HCT116 (cell line): Measurements from ENCODE around the gene CPM. TPM values are rescaled to one million over a fixed set of nuclear protein-coding genes. Genes with fewer than 3 reads are reported as not detected.

Source experiments
- ATAC-seq: fragments of 200-7000 bp; cut with Tn5 transposase; 2 replicates; pipeline ENCODE4 v1.9.1; 2020; ENCODE audit warnings: mild to moderate bottlenecking, moderate library complexity
- BruUV-seq: library from RNA; stranded (reverse); fragments of 400-500 nt; replicated peaks from 2 replicates; lab custom pipeline; 2021; lab: Mats Ljungman, UMichigan
- CTCF ChIA-PET: fragments of 300-600 bp; sonication (Branson Sonifier 250); formaldehyde crosslinking; loops from one replicate; lab custom pipeline; 2021; ENCODE audit warnings: antibody characterized with exemption; lab: Charles Lee
- POLR2A ChIA-PET: fragments of 300-600, 350-600 bp; sonication (Branson Sonifier 250); formaldehyde crosslinking; loops from one replicate; lab custom pipeline; 2021; ENCODE audit warnings: antibody characterized with exemption; lab: Charles Lee
- RAD21 ChIA-PET, 2 experiments: fragments of 300-600 bp; sonication (Branson Sonifier 250); formaldehyde crosslinking; loops; one replicate each; lab custom pipeline; 2023; ENCODE audit warnings: low total read pairs in 2 of 2; ENCODE audit not compliant: uncharacterized antibody in 2 of 2, unreplicated experiment in 2 of 2, low non-redundant PET in 1 of 2; lab: Charles Lee
- DNase-seq: peaks from one replicate; pipeline ENCODE4 v3.0.0-alpha.2; 2010; ENCODE audit warnings: low read depth, low spot score
- H2AFZ ChIP-seq: fragments of 200-600 bp; shearing (Covaris generic), sonication (generic); 2 replicates; pipeline ENCODE4 v1.6.1; 2017; ENCODE audit warnings: low read depth, mixed run types, mixed read lengths, antibody characterized with exemption, low read length; ENCODE audit not compliant: poor library complexity, severe bottlenecking
- H3K27ac ChIP-seq: 2 replicates; pipeline ENCODE4 v1.5.1; 2012; ENCODE audit warnings: low read depth, low read length
- H3K27me3 ChIP-seq: fragments of 200-600 bp; sonication (generic); 2 replicates; pipeline ENCODE4 v1.6.1; 2016; ENCODE audit warnings: mixed run types, low read length, mixed read lengths; ENCODE audit not compliant: insufficient read depth
- H3K36me3 ChIP-seq, 2 experiments: fragments of 200-500 bp in 1 of 2; fragments of 200-600 bp in 1 of 2; sonication (Bioruptor generic) in 1 of 2; sonication (generic) in 1 of 2; 2 replicates each; pipeline versions ENCODE4 v1.5.1 to v1.6.1; 2014 to 2016; ENCODE audit warnings: low read length in 2 of 2, inconsistent platforms in 1 of 2, mixed read lengths in 1 of 2, mixed run types in 1 of 2; ENCODE audit not compliant: insufficient read depth in 2 of 2, control insufficient read depth in 1 of 2
- H3K4me1 ChIP-seq, 2 experiments: fragments of 200-600 bp in 1 of 2; sonication (generic) in 1 of 2; 2 replicates each; pipeline versions ENCODE4 v1.5.1 to v1.6.1; 2012 to 2017; ENCODE audit warnings: low read length in 2 of 2, inconsistent platforms in 1 of 2, mild to moderate bottlenecking in 1 of 2, mixed read lengths in 1 of 2, mixed run types in 1 of 2, moderate library complexity in 1 of 2; ENCODE audit not compliant: insufficient read depth in 2 of 2, control insufficient read depth in 1 of 2
- H3K4me2 ChIP-seq: fragments of 200-600 bp; sonication (generic); 2 replicates; pipeline ENCODE4 v1.6.1; 2017; ENCODE audit warnings: mixed run types, low read length, mixed read lengths
- H3K4me3 ChIP-seq, 2 experiments: fragments of 200-600 bp in 1 of 2; sonication (generic) in 1 of 2; replicated peaks in 1 of 2; 2 replicates each; pipeline ENCODE4 v1.5.1; 2011 to 2016; ENCODE audit warnings: low read length in 2 of 2, control low read depth in 1 of 2, low read depth in 1 of 2, mild to moderate bottlenecking in 1 of 2, mixed read lengths in 1 of 2, mixed run types in 1 of 2
- H3K79me2 ChIP-seq: fragments of 200-600 bp; sonication (generic); 2 replicates; pipeline ENCODE4 v1.6.1; 2017; ENCODE audit warnings: mild to moderate bottlenecking, mixed run types, low read length, moderate library complexity, mixed read lengths; ENCODE audit not compliant: insufficient read depth
- H3K9ac ChIP-seq: fragments of 200-600 bp; sonication (generic); 2 replicates; pipeline ENCODE4 v1.6.1; 2016; ENCODE audit warnings: low read length, mixed read lengths
- H3K9me2 ChIP-seq: fragments of 200-600 bp; sonication (generic), shearing (Covaris generic); 2 replicates; pipeline ENCODE4 v1.6.1; 2017; ENCODE audit warnings: mixed run types, mild to moderate bottlenecking, moderate library complexity; ENCODE audit not compliant: insufficient read depth
- H3K9me3 ChIP-seq, 2 experiments: fragments of 200-500 bp in 1 of 2; fragments of 200-600 bp in 1 of 2; sonication (Bioruptor generic) in 1 of 2; sonication (generic) in 1 of 2; 2 replicates each; pipeline ENCODE4 v1.6.1; 2014 to 2017; ENCODE audit warnings: low read length in 2 of 2, mixed read lengths in 2 of 2, inconsistent platforms in 1 of 2, low read depth in 1 of 2, mild to moderate bottlenecking in 1 of 2, mixed run types in 1 of 2, moderate library complexity in 1 of 2; ENCODE audit not compliant: control insufficient read depth in 1 of 2, insufficient read depth in 1 of 2
- H4K20me1 ChIP-seq: fragments of 200-600 bp; sonication (generic), shearing (Covaris generic); 2 replicates; pipeline ENCODE4 v1.6.1; 2017; ENCODE audit warnings: mixed run types, mild to moderate bottlenecking, moderate library complexity; ENCODE audit not compliant: insufficient read depth
- CEBPB ChIP-seq: IDR thresholded peaks from 2 replicates; pipeline ENCODE4 v1.6.1; 2012; ENCODE audit warnings: low read depth
- EZH2 ChIP-seq: fragments of 200-600 bp; sonication (generic); IDR thresholded peaks from 2 replicates; pipeline ENCODE4 v1.6.1; 2017; ENCODE audit warnings: antibody characterized with exemption, mixed run types
- FOSL1 ChIP-seq: IDR thresholded peaks from 2 replicates; pipeline ENCODE4 v1.6.1; 2012; ENCODE audit warnings: low read depth
- JUND ChIP-seq: IDR thresholded peaks from 2 replicates; pipeline ENCODE4 v1.6.1; 2012
- RAD21 ChIP-seq: IDR thresholded peaks from 2 replicates; pipeline ENCODE4 v1.6.1; 2012; ENCODE audit warnings: low read depth, mild to moderate bottlenecking
- SIN3A ChIP-seq: IDR thresholded peaks from 2 replicates; pipeline ENCODE4 v1.6.1; 2012; ENCODE audit warnings: low read depth
- SP1 ChIP-seq: IDR thresholded peaks from 2 replicates; pipeline ENCODE4 v1.6.1; 2012; ENCODE audit warnings: low read depth
- TCF7L2 ChIP-seq: IDR thresholded peaks from 2 replicates; pipeline ENCODE4 v1.7.0; 2011; ENCODE audit warnings: borderline replicate concordance, inconsistent platforms; ENCODE audit not compliant: insufficient read depth, insufficient read length; ENCODE audit errors: extremely low read depth
- YY1 ChIP-seq: IDR thresholded peaks from 2 replicates; pipeline ENCODE4 v1.6.1; 2011; ENCODE audit warnings: low read length, low read depth, moderate library complexity, mild to moderate bottlenecking; ENCODE audit not compliant: insufficient replicate concordance; ENCODE audit errors: extremely low read depth
- ZNF274 ChIP-seq: fragments of 200-500 bp; sonication (Bioruptor generic); IDR thresholded peaks from 2 replicates; pipeline ENCODE4 v1.6.1; 2014; ENCODE audit warnings: mild to moderate bottlenecking, low read depth, low read length, inconsistent platforms
- intact Hi-C: fragments of 100-400 bp; cut with micrococcal nuclease; formaldehyde crosslinking; loops from 2 replicates; pipeline ENCODE4 v1.10.0; 2022
- total RNA-seq: library from RNA; stranded (reverse); gene quantifications from one replicate; pipeline ENCODE4 v1.2.1, GENCODE V29; 2021; ENCODE audit not compliant: unreplicated experiment
- TF ChIP-seq, protein P1 (sequence below): IDR thresholded peaks from 2 replicates; pipeline ENCODE4 v1.6.1; 2012
- TF ChIP-seq, protein P2 (sequence below): IDR thresholded peaks from 2 replicates; pipeline ENCODE4 v1.6.1; 2012; ENCODE audit warnings: low read depth

The CPM gene
- total RNA-seq, 1 experiment from 2014 or later: 5.3 TPM

GRCh38 chr12:68827895-68828671 is 104.9 kb downstream of the CPM start (continued):
- TF ChIP-seq EZH2: no peak
- TF ChIP-seq SIN3A: no peak
- TF ChIP-seq FOSL1: no peak
- TF ChIP-seq, protein P1, sequence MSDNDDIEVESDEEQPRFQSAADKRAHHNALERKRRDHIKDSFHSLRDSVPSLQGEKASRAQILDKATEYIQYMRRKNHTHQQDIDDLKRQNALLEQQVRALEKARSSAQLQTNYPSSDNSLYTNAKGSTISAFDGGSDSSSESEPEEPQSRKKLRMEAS: no peak
- no peak for TF ChIP-seq TCF7L2
- TF ChIP-seq, protein P2, sequence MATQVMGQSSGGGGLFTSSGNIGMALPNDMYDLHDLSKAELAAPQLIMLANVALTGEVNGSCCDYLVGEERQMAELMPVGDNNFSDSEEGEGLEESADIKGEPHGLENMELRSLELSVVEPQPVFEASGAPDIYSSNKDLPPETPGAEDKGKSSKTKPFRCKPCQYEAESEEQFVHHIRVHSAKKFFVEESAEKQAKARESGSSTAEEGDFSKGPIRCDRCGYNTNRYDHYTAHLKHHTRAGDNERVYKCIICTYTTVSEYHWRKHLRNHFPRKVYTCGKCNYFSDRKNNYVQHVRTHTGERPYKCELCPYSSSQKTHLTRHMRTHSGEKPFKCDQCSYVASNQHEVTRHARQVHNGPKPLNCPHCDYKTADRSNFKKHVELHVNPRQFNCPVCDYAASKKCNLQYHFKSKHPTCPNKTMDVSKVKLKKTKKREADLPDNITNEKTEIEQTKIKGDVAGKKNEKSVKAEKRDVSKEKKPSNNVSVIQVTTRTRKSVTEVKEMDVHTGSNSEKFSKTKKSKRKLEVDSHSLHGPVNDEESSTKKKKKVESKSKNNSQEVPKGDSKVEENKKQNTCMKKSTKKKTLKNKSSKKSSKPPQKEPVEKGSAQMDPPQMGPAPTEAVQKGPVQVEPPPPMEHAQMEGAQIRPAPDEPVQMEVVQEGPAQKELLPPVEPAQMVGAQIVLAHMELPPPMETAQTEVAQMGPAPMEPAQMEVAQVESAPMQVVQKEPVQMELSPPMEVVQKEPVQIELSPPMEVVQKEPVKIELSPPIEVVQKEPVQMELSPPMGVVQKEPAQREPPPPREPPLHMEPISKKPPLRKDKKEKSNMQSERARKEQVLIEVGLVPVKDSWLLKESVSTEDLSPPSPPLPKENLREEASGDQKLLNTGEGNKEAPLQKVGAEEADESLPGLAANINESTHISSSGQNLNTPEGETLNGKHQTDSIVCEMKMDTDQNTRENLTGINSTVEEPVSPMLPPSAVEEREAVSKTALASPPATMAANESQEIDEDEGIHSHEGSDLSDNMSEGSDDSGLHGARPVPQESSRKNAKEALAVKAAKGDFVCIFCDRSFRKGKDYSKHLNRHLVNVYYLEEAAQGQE: no peak

- H3K27ac ChIP-seq: no peak overlapping the region
- ChIA-PET RAD21 (no interaction called here), POLR2A (no interaction called here), CTCF (no interaction called here)
- H3K36me3 ChIP-seq: peaks cover 55 to 62% of the 10 kb centered on the region in 2 experiments
- H4K20me1 ChIP-seq: peaks cover 13% of the 10 kb centered on the region; the same call in 1 of the 2 replicates
- H3K9me3 ChIP-seq: no peaks in the 10 kb centered on the region
- intact Hi-C loops: no loop called here
- no peaks in the 10 kb centered on the region for H3K4me1 ChIP-seq
- no peak overlapping the region for H2AFZ ChIP-seq
- TF ChIP-seq ZNF274: no peak
- no peak for TF ChIP-seq CEBPB
- no peak for TF ChIP-seq EZH2
- TF ChIP-seq, protein P2: no peak
- TF ChIP-seq JUND: no peak
- TF ChIP-seq SP1: no peak
- TF ChIP-seq RAD21: no peak
- TF ChIP-seq YY1: no peak
- no peak for DNase-seq
- peaks cover 72% of the 10 kb centered on the region for H3K79me2 ChIP-seq
- H3K4me2 ChIP-seq: no peak overlapping the region
- no peak for ATAC-seq
- no TSS peak for BruUV-seq
- H3K27me3 ChIP-seq: no peaks in the 10 kb centered on the region
- no peaks in the 10 kb centered on the region for H3K9me2 ChIP-seq
- H3K4me3 ChIP-seq: no peak overlapping the region
- H3K9ac ChIP-seq: no peak overlapping the region
These were observed 107.3 kb downstream of the CPM start for GRCh38 chr12:68825569-68826217.
